Esophagus muscularis mucosa (tissue), 4 donors: ENCODE measurements around the gene CFAP157.

ENCODE experiments used
- CTCF ChIP-seq, 3 experiments: fragments of 200-600 bp in 2 of 3; fragments of 450-650 bp in 1 of 3; sonication (generic) in 2 of 3; IDR thresholded peaks; one replicate each; pipeline ENCODE4 v1.5.1; 2017 to 2019; ENCODE audit warnings: antibody characterized with exemption in 3 of 3, mild to moderate bottlenecking in 2 of 3, moderate library complexity in 1 of 3
- EP300 ChIP-seq: sonication (generic); formaldehyde crosslinking; IDR thresholded peaks from one replicate; pipeline ENCODE4 v1.6.1; 2017; ENCODE audit warnings: antibody characterized with exemption
- POLR2A ChIP-seq: fragments of 450-650 bp; IDR thresholded peaks from one replicate; pipeline ENCODE4 v1.6.1; 2017; ENCODE audit warnings: antibody characterized with exemption, moderate library complexity, mild to moderate bottlenecking, low read depth
- POLR2AphosphoS5 ChIP-seq, 2 donors: sonication (generic); formaldehyde crosslinking; IDR thresholded peaks; one replicate each; pipeline ENCODE4 v1.6.1; 2017; ENCODE audit warnings: antibody characterized with exemption in 2 of 2

DNA sequence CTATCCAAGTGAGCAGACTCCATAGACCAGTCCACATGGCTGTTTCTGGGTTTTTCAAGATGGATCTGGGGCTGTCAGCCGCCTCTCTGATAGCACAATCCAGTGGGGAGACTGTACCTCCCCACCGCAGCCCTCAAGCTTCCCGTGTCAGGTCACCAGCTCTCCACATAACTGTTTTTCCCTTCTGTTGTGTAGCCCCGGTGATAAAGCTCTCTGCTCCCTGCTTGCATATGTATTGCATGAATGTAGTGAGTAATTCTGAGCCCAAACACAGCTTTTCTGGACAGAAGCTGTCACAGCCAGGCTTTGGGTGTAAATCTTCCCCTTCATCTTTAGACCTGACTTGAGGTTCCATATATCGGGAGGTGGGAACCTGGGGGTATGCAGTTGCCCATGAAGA is 23.1 kb upstream of the CFAP157 start:
- TF ChIP-seq CTCF (IDR thresholded peaks at IDR 0.05): no peak
- no peak for TF ChIP-seq POLR2AphosphoS5 (IDR thresholded peaks at IDR 0.05)
- TF ChIP-seq POLR2A: no peak
- TF ChIP-seq EP300: no peak
